DND-41 (cell line): ENCODE data around the gene MIA.

ENCODE experiments used
- ATAC-seq: fragments of 200-7000 bp; cut with Tn5 transposase; 3 replicates; pipeline ENCODE4 v1.9.1; 2021; ENCODE audit warnings: low read depth; ENCODE audit not compliant: insufficient read depth
- DNase-seq: peaks from one replicate; pipeline ENCODE4 v3.0.0-alpha.2; 2020
- H2AFZ ChIP-seq: 2 replicates; pipeline ENCODE4 v1.6.0; 2012; ENCODE audit warnings: low read depth, low read length
- H3K27ac ChIP-seq: 2 replicates; pipeline ENCODE4 v1.5.1; 2012; ENCODE audit warnings: low read length, inconsistent platforms
- H3K27me3 ChIP-seq: fragments of 200-600 bp; sonication (generic); 2 replicates; pipeline ENCODE4 v1.6.0; 2012; ENCODE audit warnings: low read length, mild to moderate bottlenecking, inconsistent platforms; ENCODE audit not compliant: insufficient read depth, poor library complexity
- H3K36me3 ChIP-seq: 2 replicates; pipeline ENCODE4 v1.5.1; 2012; ENCODE audit warnings: low read length, inconsistent platforms; ENCODE audit not compliant: insufficient read depth
- H3K4me1 ChIP-seq: 2 replicates; pipeline ENCODE4 v1.5.1; 2012; ENCODE audit warnings: mild to moderate bottlenecking, low read length; ENCODE audit not compliant: insufficient read depth
- H3K4me2 ChIP-seq: 2 replicates; pipeline ENCODE4 v1.6.0; 2012; ENCODE audit warnings: mild to moderate bottlenecking, moderate library complexity, low read length, inconsistent platforms; ENCODE audit not compliant: insufficient read depth
- H3K4me3 ChIP-seq, 2 experiments: fragments of 200-600 bp in 1 of 2; shearing (Covaris generic) in 1 of 2; 2 replicates each; pipeline ENCODE4 v1.5.1; 2012 to 2016; ENCODE audit warnings: inconsistent platforms in 2 of 2, low read length in 2 of 2, mild to moderate bottlenecking in 2 of 2, low read depth in 1 of 2, moderate library complexity in 1 of 2
- H3K79me2 ChIP-seq: 2 replicates; pipeline ENCODE4 v1.6.0; 2012; ENCODE audit warnings: low read length, inconsistent platforms; ENCODE audit not compliant: insufficient read depth
- H3K9ac ChIP-seq: 2 replicates; pipeline ENCODE4 v1.6.0; 2012; ENCODE audit warnings: low read depth, mild to moderate bottlenecking, inconsistent platforms, low read length, moderate library complexity
- H3K9me3 ChIP-seq: 2 replicates; pipeline ENCODE4 v1.5.1; 2012; ENCODE audit warnings: low read length, moderate library complexity, mild to moderate bottlenecking, inconsistent platforms; ENCODE audit not compliant: insufficient read depth, severe bottlenecking
- H4K20me1 ChIP-seq: 2 replicates; pipeline ENCODE4 v1.6.0; 2012; ENCODE audit warnings: low read length; ENCODE audit not compliant: insufficient read depth
- CTCF ChIP-seq: IDR thresholded peaks from 2 replicates; pipeline ENCODE4 v1.5.1; 2012; ENCODE audit warnings: borderline replicate concordance, low read length, moderate library complexity, mild to moderate bottlenecking; ENCODE audit not compliant: poor library complexity, severe bottlenecking; ENCODE audit errors: extremely low read depth
- EZH2 ChIP-seq: IDR thresholded peaks from 3 replicates; pipeline ENCODE4 v1.6.1; 2012; ENCODE audit warnings: borderline replicate concordance, low read depth, mild to moderate bottlenecking, moderate library complexity, low read length, inconsistent platforms; ENCODE audit not compliant: severe bottlenecking

Gene MIA

GRCh38 chr19:40742886-40743285, 32.4 kb upstream of the MIA start:
- H3K4me1 ChIP-seq: peaks cover 3% of the 10 kb centered on the region; the same call in 1 of the 2 replicates
- H2AFZ ChIP-seq: no peak overlapping the region
- no peak for DNase-seq
- H4K20me1 ChIP-seq: no peaks in the 10 kb centered on the region
- no peak overlapping the region for H3K9ac ChIP-seq
- H3K4me3 ChIP-seq: no peak overlapping the region
- peaks cover 4% of the 10 kb centered on the region for H3K79me2 ChIP-seq
- TF ChIP-seq CTCF: no peak
- TF ChIP-seq EZH2: no peak
- no peak overlapping the region for H3K27ac ChIP-seq
- peaks cover 24% of the 10 kb centered on the region for H3K36me3 ChIP-seq
- ATAC-seq: no peak
- H3K4me2 ChIP-seq: no peak overlapping the region
- H3K9me3 ChIP-seq: no peaks in the 10 kb centered on the region
- no peaks in the 10 kb centered on the region for H3K27me3 ChIP-seq

- no peak overlapping the region for H3K4me3 ChIP-seq
- TF ChIP-seq EZH2 (no peak), CTCF (no peak)
- ATAC-seq: no peak
- H3K79me2 ChIP-seq: peaks cover 14% of the 10 kb centered on the region
- no peak overlapping the region for H3K4me2 ChIP-seq
- no peaks in the 10 kb centered on the region for H3K9me3 ChIP-seq
- no peak overlapping the region for H3K9ac ChIP-seq
- DNase-seq: no peak
- no peaks in the 10 kb centered on the region for H4K20me1 ChIP-seq
- H3K27ac ChIP-seq: no peak overlapping the region
- H3K4me1 ChIP-seq: peaks cover 14% of the 10 kb centered on the region
- H3K27me3 ChIP-seq: no peaks in the 10 kb centered on the region
- peaks cover 24% of the 10 kb centered on the region for H3K36me3 ChIP-seq
- no peak overlapping the region for H2AFZ ChIP-seq
These were observed 31.4 kb upstream of the MIA start for GRCh38 chr19:40743926-40744325.

GRCh38 chr19:40744554-40745401, 30.5 kb upstream of the MIA start:
- H3K9ac ChIP-seq: no peak overlapping the region
- no peak overlapping the region for H3K27ac ChIP-seq
- peaks cover 18% of the 10 kb centered on the region for H3K36me3 ChIP-seq
- peaks cover 22% of the 10 kb centered on the region for H3K4me1 ChIP-seq
- ATAC-seq (no peak), DNase-seq (no peak)
- H3K4me2 ChIP-seq: no peak overlapping the region
- H3K79me2 ChIP-seq: peaks cover 22% of the 10 kb centered on the region
- no peaks in the 10 kb centered on the region for H4K20me1 ChIP-seq
- no peaks in the 10 kb centered on the region for H3K27me3 ChIP-seq
- no peaks in the 10 kb centered on the region for H3K9me3 ChIP-seq
- no peak overlapping the region for H2AFZ ChIP-seq
- peak; percentile 28 for TF ChIP-seq CTCF
- no peak for TF ChIP-seq EZH2
- no peak overlapping the region for H3K4me3 ChIP-seq
